ACHN (cell line): ENCODE measurements around the gene ZNF793.

Source experiments
- DNase-seq: peaks from one replicate; pipeline ENCODE4 v3.0.0-alpha.2; 2015
- in situ Hi-C: cut with HindIII; loops from 2 replicates; pipeline ENCODE4 v1.10.0; 2017; ENCODE audit warnings: low sequenced_read_pairs, low pct_ligation_motif_present, low pct_unique_long_range_greater_than_20kb

Gene ZNF793

DNA sequence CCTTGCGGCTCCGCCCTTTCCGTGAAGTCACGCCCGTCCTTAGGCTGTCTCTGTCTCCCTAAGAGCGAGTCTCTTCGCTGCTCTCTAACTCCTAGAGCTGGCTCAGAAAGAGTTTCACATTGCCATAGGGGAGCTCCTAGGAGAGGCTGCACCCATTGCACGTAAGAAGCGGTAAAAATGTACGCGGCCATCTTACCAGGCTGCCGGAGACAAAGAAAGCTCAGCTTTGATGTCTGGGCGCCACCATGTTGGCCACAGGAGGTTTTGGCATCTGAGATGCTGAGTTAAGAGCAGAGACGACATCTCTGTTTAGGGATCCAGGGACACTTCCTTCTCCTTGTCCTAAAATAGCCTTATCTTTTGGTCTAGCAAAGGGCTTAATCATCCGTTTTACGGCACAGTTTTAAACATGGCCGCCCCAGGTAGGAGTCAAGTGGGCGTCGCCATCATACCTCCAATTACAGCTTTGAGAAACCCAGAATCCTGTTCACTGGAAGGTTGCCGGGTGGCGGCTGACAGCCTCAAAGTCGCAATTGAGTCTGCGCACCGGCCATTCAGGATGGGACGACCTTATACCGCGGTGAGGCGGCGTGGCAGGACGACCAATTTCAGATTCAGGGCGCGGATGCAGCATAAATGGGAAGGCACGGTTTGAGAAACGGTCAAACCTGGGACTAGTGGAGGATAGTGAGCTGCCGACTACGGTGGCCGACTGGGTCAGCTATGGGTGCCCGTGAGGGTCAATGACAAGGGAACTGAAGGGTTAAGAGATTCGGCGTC is at the start of gene ZNF793:
Gene ZNF793 (plus strand): TSS at position 553 of the 780 bp plus-strand sequence. CDS start 16,501 bp downstream, outside the sequence.
- no peak for DNase-seq
- in situ Hi-C loops: no loop called here

- in situ Hi-C loops: no loop called here
- no peak for DNase-seq
These were observed 40.4 kb upstream of the ZNF793 start for GRCh38 chr19:37466277-37466797.

- in situ Hi-C loops: no loop called here
- DNase-seq: no peak
These were observed 39.7 kb upstream of the ZNF793 start, which contains the start of gene ZNF569 for GRCh38 chr19:37466798-37467607. TSS of gene ZNF569 (minus strand) at chr19:37467444. CDS start at chr19:37444921, 22,523 bp downstream.

- in situ Hi-C loops: no loop called here
- no peak for DNase-seq
These were observed 39.1 kb upstream of the ZNF793 start for GRCh38 chr19:37467608-37468090.

GRCh38 chr19:37468961-37469777 is 37.6 kb upstream of the ZNF793 start, which contains the start of gene ZNF570:
TSS of gene ZNF570 (plus strand) at chr19:37469356. CDS start at chr19:37470355, 999 bp downstream.
- in situ Hi-C loops: no loop called here
- DNase-seq: no peak

GRCh38 chr19:37470216-37470615 is 36.5 kb upstream of the ZNF793 start:
- DNase-seq: no peak
- in situ Hi-C loops: no loop called here

GRCh38 chr19:37472165-37472564 is 34.6 kb upstream of the ZNF793 start:
- DNase-seq: no peak
- in situ Hi-C loops: no loop called here

DNA sequence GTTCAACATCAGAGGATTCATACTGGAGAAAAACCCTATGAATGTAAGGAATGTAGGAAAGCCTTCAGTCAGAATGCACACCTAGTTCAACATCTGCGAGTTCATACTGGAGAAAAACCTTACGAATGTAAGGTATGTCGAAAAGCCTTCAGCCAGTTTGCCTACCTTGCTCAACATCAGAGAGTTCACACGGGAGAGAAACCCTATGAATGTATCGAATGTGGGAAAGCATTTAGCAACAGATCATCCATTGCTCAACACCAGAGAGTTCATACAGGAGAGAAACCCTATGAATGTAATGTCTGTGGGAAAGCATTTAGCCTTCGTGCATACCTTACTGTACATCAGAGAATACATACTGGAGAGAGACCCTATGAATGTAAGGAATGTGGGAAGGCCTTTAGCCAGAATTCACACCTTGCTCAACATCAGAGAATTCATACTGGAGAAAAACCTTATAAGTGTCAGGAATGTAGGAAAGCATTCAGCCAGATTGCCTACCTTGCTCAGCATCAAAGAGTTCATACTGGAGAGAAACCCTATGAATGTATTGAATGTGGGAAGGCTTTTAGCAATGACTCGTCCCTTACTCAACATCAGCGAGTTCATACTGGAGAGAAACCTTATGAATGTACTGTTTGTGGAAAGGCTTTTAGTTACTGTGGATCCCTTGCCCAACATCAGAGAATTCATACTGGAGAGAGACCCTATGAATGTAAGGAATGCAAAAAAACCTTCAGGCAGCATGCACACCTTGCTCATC is 22.2 kb upstream of the ZNF793 start:
- DNase-seq: no peak
- in situ Hi-C loops: no loop called here

GRCh38 chr19:37492213-37492612 is 14.5 kb upstream of the ZNF793 start:
- DNase-seq: no peak
- in situ Hi-C loops: no loop called here

GRCh38 chr19:37505958-37506386 is 767 bp upstream of the ZNF793 start:
- in situ Hi-C loops: no loop called here
- no peak for DNase-seq

DNA sequence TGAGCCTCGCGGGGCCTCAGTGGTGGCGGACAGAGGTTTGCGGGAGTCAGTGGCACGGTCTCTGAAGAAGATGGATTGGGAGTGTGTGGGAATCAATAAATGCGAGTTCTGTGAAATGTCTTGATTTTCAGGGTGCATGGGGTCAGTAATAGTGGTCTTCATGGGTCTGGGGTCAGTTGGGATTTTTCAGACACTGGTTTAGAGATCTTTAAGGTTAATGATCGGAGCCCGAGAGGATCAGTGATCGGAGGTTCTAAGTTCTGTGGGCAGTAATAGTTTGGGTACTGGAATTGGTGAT is 377 bp downstream of the ZNF793 start:
- in situ Hi-C loops: no loop called here
- no peak for DNase-seq

DNA sequence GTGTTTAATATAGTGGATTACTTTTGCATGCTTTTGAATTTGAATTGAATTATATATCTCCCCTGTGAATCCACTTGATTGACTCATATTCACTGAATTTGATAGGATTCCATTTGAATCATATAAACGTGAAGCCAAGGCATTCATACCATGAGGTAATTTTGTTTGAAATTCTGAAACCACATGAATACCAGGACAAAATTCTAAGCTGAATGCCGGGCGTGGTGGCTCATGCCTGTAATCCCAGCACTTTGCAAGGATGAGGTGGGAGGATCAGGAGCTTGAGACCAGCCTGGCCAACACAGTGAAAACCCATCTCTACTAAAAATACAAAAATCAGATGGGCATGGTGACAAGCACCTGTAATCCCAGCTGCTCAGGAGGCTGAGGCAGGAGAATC is 4.4 kb downstream of the ZNF793 start:
- no peak for DNase-seq
- in situ Hi-C loops: no loop called here

DNA sequence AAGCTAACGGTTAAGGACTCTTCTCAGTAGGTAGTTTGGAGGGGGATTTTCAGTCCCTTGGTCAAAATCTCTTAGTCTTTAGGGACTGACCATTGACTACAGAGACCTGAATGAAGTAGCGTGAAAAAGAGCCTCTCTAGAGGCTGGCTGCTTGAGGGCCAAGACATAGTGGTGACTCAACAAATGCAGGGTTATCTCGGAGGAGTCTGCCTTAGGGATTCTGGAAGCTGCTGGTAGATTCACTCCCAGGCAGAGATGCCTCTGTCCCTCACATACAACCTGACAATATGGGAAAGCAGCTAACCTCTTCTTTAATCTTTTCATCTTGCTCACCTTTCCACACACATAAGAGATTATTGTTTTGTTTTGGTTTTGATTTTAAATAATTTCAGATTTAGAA is 5.1 kb downstream of the ZNF793 start:
- in situ Hi-C loops: no loop called here
- no peak for DNase-seq

DNA sequence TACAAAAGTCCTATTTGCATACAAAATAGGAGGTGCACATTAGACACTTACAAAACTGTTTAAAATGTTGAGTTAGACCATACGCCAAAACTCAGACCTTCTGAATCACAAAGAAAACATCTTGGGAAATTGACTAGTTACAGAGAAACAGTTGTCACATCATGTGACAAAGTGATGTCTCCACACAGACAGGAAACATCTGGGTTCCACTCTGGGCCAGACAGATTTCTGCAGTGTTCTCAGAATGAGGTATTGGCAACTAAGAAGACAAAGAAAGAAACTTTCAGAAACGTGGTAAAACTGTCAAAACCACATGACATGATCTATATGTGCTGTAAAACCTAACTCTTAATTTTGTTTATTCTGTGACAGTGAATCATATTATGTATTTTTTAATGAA is 6.7 kb downstream of the ZNF793 start:
- in situ Hi-C loops: no loop called here
- DNase-seq: no peak

GRCh38 chr19:37519890-37520289 is 13.2 kb downstream of the ZNF793 start:
- no peak for DNase-seq
- in situ Hi-C loops: no loop called here

DNA sequence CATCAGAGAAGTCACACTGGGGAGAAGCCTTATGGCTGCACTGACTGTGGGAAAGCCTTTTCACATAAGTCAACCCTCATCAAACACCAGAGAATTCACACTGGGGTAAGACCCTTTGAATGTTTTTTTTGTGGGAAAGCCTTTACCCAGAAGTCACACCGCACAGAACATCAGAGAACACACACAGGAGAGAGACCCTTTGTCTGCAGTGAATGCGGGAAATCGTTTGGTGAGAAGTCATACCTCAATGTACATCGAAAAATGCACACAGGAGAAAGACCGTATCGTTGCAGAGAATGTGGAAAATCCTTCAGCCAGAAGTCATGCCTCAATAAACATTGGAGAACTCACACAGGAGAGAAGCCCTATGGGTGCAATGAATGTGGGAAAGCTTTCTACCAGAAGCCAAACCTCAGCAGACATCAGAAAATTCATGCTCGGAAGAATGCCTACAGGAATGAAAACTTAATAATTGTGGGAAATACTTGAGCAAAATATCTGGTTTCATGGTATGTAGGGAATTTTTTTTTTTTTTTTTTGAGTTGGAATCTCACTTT is 30.7 kb downstream of the ZNF793 start:
- in situ Hi-C loops: no loop called here
- DNase-seq: no peak

- DNase-seq: no peak
- in situ Hi-C loops: no loop called here
These were observed 44.6 kb downstream of the ZNF793 start for GRCh38 chr19:37551129-37551993.
